ENCODE results near the gene SLMAP.

DNA sequence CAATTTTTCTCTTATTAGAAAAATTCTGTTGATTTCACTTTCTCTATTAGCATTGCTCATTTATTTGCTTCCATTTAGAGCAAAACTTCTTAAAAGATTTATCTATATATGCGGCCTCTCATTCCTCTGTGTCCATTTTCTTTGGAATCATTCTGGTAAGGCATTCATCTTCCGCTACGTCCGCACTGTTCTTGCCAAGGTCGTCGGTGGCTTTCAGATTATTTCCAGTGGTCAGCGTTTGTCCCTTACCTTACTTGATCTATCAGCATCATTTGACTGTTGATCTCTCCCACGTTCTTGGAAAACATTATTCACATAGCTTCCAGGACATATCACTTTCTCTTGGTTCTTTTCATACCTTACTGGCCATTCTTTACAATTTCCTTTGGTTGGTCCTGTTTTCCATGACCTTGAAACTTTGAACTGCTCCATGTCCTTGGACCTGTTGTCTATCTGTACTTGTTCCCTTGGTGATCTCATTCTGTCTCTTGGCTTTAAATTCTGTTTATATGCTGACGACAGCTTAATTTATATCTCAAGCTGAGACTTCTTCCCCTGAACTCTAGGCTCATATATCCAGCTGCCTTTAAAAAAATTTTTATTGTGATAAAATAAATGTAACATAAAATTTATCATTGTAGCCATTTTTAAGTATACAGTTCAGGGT lies 54.5 kb downstream of the SLMAP start:
- TF ChIP-seq CTCF (IDR thresholded peaks at IDR 0.05) (no peak), ELF1 (IDR thresholded peaks at IDR 0.05) (no peak), MAX (IDR thresholded peaks at IDR 0.05; ENCODE audit: low read depth) (no peak), YY1 (IDR thresholded peaks at IDR 0.05; ENCODE audit: low read depth) (no peak), USF2 (IDR thresholded peaks at IDR 0.05; ENCODE audit: borderline replicate concordance, low read depth, low read length) (no peak), EP300 (IDR thresholded peaks at IDR 0.05; ENCODE audit: borderline replicate concordance in 1 of 2, low read depth in 1 of 2, low read length in 1 of 2) (no peak)

All from SK-N-SH (cell line).